Measurements from ENCODE around the gene FBXL13. TPM values are rescaled to one million over a fixed set of nuclear protein-coding genes. Genes with fewer than 3 reads are reported as not detected.

FBXL13 gene
- total and polyA plus RNA-seq, 2 of the 8 experiments (the other 6 are each of a cell fraction or from before 2014, with no cell fraction given): 1.2 to 2.8 TPM

DNA sequence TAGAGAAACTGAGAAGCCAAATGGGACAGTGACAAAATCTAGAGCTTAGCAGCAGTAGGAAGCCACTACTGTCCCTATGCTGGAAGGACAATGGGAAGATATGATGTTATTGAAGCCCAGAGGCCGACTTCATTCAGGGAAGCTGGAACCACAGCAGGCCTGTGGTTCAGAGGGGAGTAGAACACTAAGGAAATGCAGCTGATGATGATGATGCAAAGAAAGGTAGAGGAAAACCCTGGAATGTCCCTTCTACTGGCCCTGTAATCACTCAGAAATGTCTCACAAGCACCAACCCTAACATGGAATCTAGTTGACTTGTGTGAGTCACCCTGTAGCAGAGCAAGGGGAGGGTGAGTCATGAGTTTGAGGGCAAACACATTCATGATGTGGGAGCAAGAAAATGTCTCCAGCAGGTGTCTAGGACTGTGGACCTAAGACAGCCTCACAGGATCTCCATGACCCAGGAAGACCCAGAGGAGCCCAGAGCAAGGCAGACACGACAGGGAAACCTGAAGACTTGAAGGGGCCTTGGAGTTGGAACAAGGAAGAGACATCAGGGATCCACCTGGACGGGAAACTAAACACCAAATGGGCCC lies 198.8 kb downstream of the FBXL13 start:
- no peak overlapping the region for H3K9ac ChIP-seq (replicated peaks in 1 of 4; ENCODE audit: extremely low read depth in 1 of 4, low read depth in 3 of 4, low read length in 3 of 4)
- no peaks in the 10 kb centered on the region for H4K20me1 ChIP-seq (replicated peaks in 1 of 2; ENCODE audit: control insufficient read depth in 1 of 2, insufficient read depth in 2 of 2, low read length in 2 of 2)
- ChIA-PET CTCF (ENCODE audit: partially characterized antibody) (no interaction called here), POLR2A (ENCODE audit: partially characterized antibody) (no interaction called here)
- H2AFZ ChIP-seq (ENCODE audit: low read length): no peak overlapping the region
- H2BK5ac ChIP-seq (ENCODE audit: low read depth, low read length): no peak overlapping the region
- H3K4me2 ChIP-seq (ENCODE audit: insufficient read depth in 1 of 2, low read depth in 2 of 2, low read length in 2 of 2): no peak overlapping the region
- H3K27me3 ChIP-seq (replicated peaks in 1 of 4; ENCODE audit: control insufficient read depth in 3 of 4, extremely low read depth in 1 of 4, insufficient read depth in 3 of 4, low read length in 3 of 4): no peaks in the 10 kb centered on the region
- DNase-seq (ENCODE audit: low read depth in 1 of 2, low spot score in 2 of 2): peak in 1 of 2 experiments; percentile 10
- H2BK15ac ChIP-seq (ENCODE audit: low read length): no peak overlapping the region
- H3K27ac ChIP-seq (ENCODE audit: low read depth, low read length): no peak overlapping the region
- H3K56ac ChIP-seq (replicated peaks; ENCODE audit: insufficient read length, low read depth, low read length): no peak overlapping the region
- no peak overlapping the region for H3K4me3 ChIP-seq (ENCODE audit: extremely low read depth in 1 of 4, insufficient read depth in 2 of 4, low read depth in 3 of 4, low read length in 4 of 4)
- no peaks in the 10 kb centered on the region for H3K79me1 ChIP-seq (ENCODE audit: low read depth, low read length)
- no peak overlapping the region for H2BK20ac ChIP-seq (ENCODE audit: low read length)
- no peaks in the 10 kb centered on the region for H3K79me2 ChIP-seq (ENCODE audit: control insufficient read depth in 1 of 2, insufficient read depth in 2 of 2, low read length in 2 of 2)
- H3K23ac ChIP-seq (ENCODE audit: insufficient read length): no peak overlapping the region
- no peak for FAIRE-seq
- H3K4me1 ChIP-seq (replicated peaks in 1 of 4; ENCODE audit: control insufficient read depth in 3 of 4, insufficient read depth in 4 of 4, low read length in 3 of 4): no peaks in the 10 kb centered on the region
- no peak overlapping the region for H2AK5ac ChIP-seq (ENCODE audit: low read depth, low read length)
- no peak overlapping the region for H4K5ac ChIP-seq (ENCODE audit: insufficient read length, low read depth, low read length)
- H2BK120ac ChIP-seq (replicated peaks; ENCODE audit: low read depth, low read length): no peak overlapping the region
- H3K14ac ChIP-seq (ENCODE audit: insufficient read length): no peak overlapping the region
- H3K23me2 ChIP-seq (ENCODE audit: low read depth, low read length): no peaks in the 10 kb centered on the region; the same call in 1 of the 2 replicates
- H2BK12ac ChIP-seq (ENCODE audit: low read depth, low read length): no peak overlapping the region
- H3K18ac ChIP-seq (ENCODE audit: extremely low read depth, low read length): no peak overlapping the region
- H3K4ac ChIP-seq (replicated peaks; ENCODE audit: insufficient read length, low read depth, low read length): no peak overlapping the region
- no peaks in the 10 kb centered on the region; a peak in 1 of 8 replicates for H3K36me3 ChIP-seq (ENCODE audit: control insufficient read depth in 2 of 4, insufficient read depth in 4 of 4, low read length in 3 of 4)
- no peak overlapping the region for H4K8ac ChIP-seq (ENCODE audit: extremely low read depth, insufficient read depth, low read length)
- no peaks in the 10 kb centered on the region for H3K9me3 ChIP-seq (ENCODE audit: insufficient read depth in 2 of 2, low read depth in 1 of 2, low read length in 1 of 2)
- WGBS, 2 experiments (ENCODE audit: extremely low coverage in 1 of 2, insufficient coverage in 1 of 2, insufficient read length in 1 of 2, insufficient replicate concordance in 2 of 2, low coverage in 1 of 2, low lambda C conversion rate in 2 of 2, missing lambda C conversion rate in 1 of 2): 86% methylated on average over 3 of the region's 3 CpGs; no CpG with 5 or more reads in 1 of the 2 experiments
- H4K91ac ChIP-seq (replicated peaks; ENCODE audit: insufficient read length, low read length): no peak overlapping the region
- TF ChIP-seq, protein P1, sequence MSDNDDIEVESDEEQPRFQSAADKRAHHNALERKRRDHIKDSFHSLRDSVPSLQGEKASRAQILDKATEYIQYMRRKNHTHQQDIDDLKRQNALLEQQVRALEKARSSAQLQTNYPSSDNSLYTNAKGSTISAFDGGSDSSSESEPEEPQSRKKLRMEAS (IDR thresholded peaks at IDR 0.05): no peak
- TF ChIP-seq BCL11A (IDR thresholded peaks at IDR 0.05; ENCODE audit: low read depth in 2 of 2, low read length in 2 of 2) (no peak), JUN (IDR thresholded peaks at IDR 0.05; ENCODE audit: low read depth, low read length) (no peak), CEBPB (IDR thresholded peaks at IDR 0.05; ENCODE audit: low read depth, low read length) (no peak), RFX5 (IDR thresholded peaks at IDR 0.05; ENCODE audit: borderline replicate concordance, low read depth, low read length) (no peak), GTF2F1 (IDR thresholded peaks at IDR 0.05; ENCODE audit: borderline replicate concordance, low read depth, low read length) (no peak), RAD21 (IDR thresholded peaks at IDR 0.05 in 1 of 2, conservative IDR thresholded peaks at IDR 0.05 in 1 of 2; ENCODE audit: low read depth in 2 of 2, low read length in 2 of 2) (no peak), FOSL1 (IDR thresholded peaks at IDR 0.05; ENCODE audit: insufficient read depth, low read depth, low read length) (no peak), EZH2 (IDR thresholded peaks at IDR 0.05; ENCODE audit: low read depth, low read length, severe bottlenecking) (no peak), SRF (IDR thresholded peaks at IDR 0.05; ENCODE audit: low read depth, low read length) (no peak), ZNF274 (IDR thresholded peaks at IDR 0.05; ENCODE audit: borderline replicate concordance, extremely low read depth, low read length) (no peak)
- TF ChIP-seq, protein P2, sequence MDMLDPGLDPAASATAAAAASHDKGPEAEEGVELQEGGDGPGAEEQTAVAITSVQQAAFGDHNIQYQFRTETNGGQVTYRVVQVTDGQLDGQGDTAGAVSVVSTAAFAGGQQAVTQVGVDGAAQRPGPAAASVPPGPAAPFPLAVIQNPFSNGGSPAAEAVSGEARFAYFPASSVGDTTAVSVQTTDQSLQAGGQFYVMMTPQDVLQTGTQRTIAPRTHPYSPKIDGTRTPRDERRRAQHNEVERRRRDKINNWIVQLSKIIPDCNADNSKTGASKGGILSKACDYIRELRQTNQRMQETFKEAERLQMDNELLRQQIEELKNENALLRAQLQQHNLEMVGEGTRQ (IDR thresholded peaks at IDR 0.05; ENCODE audit: low read length): no peak

Data from H1 (cell line).